PC-3 (cell line): ENCODE results near the gene FAM234A. TPM values are rescaled to one million over a fixed set of nuclear protein-coding genes. Genes with fewer than 3 reads are reported as not detected.

Experiments used
- ATAC-seq: fragments of 200-7000 bp; cut with Tn5 transposase; 2 replicates; pipeline ENCODE4 v1.9.1; 2020; ENCODE audit warnings: mild to moderate bottlenecking, moderate library complexity
- BruUV-seq: library from RNA; stranded (reverse); fragments of 400-500 nt; replicated peaks from 2 replicates; lab custom pipeline; 2021; lab: Mats Ljungman, UMichigan
- CTCF ChIA-PET: fragments of 300-600 bp; sonication (Branson Sonifier 250); formaldehyde crosslinking; loops from one replicate; lab custom pipeline; 2022; ENCODE audit warnings: antibody characterized with exemption; lab: Charles Lee
- POLR2A ChIA-PET: fragments of 300-600 bp; sonication (Branson Sonifier 250); formaldehyde crosslinking; loops from one replicate; lab custom pipeline; 2022; ENCODE audit warnings: antibody characterized with exemption; ENCODE audit not compliant: unreplicated experiment; lab: Charles Lee
- DNase-seq: peaks from one replicate; pipeline ENCODE4 v3.0.0-alpha.2; 2015
- H2AFZ ChIP-seq: fragments of 300-600 bp; sonication (generic); 2 replicates; pipeline ENCODE4 v1.6.0; 2016; ENCODE audit warnings: antibody characterized with exemption, low read length
- H3F3A ChIP-seq: fragments of 300-600 bp; sonication (generic); one replicate; pipeline ENCODE4 v1.6.0; 2017; ENCODE audit warnings: antibody characterized with exemption, low read length, control low read depth, mild to moderate bottlenecking; ENCODE audit not compliant: unreplicated experiment
- H3K27ac ChIP-seq: fragments of 300-600 bp; sonication (generic); 2 replicates; pipeline ENCODE4 v1.5.1; 2016; ENCODE audit warnings: mild to moderate bottlenecking, low read length
- H3K27me3 ChIP-seq: fragments of 300-600 bp; sonication (generic); 2 replicates; pipeline ENCODE4 v1.6.1; 2016; ENCODE audit warnings: low read length, mixed read lengths
- H3K36me3 ChIP-seq: fragments of 300-600 bp; sonication (generic); 2 replicates; pipeline ENCODE4 v1.6.1; 2016; ENCODE audit warnings: low read depth, mixed run types, low read length, mixed read lengths
- H3K4me1 ChIP-seq: fragments of 300-600 bp; sonication (generic); 2 replicates; pipeline ENCODE4 v1.5.1; 2016; ENCODE audit warnings: low read length; ENCODE audit not compliant: insufficient read depth
- H3K4me2 ChIP-seq: fragments of 300-600 bp; sonication (generic); 2 replicates; pipeline ENCODE4 v1.6.0; 2016; ENCODE audit warnings: low read length
- H3K4me3 ChIP-seq: fragments of 300-600 bp; sonication (generic); 2 replicates; pipeline ENCODE4 v1.5.1; 2016; ENCODE audit warnings: mild to moderate bottlenecking, low read length, mixed read lengths
- H3K79me2 ChIP-seq: fragments of 300-600 bp; sonication (generic); 2 replicates; pipeline ENCODE4 v1.6.1; 2017; ENCODE audit warnings: low read length, mixed read lengths
- H3K9ac ChIP-seq: fragments of 300-600 bp; sonication (generic); 2 replicates; pipeline ENCODE4 v1.6.0; 2016; ENCODE audit warnings: mild to moderate bottlenecking, low read length
- H3K9me2 ChIP-seq: fragments of 300-600 bp; sonication (generic); replicated peaks from 2 replicates; pipeline ENCODE4 v1.6.1; 2016; ENCODE audit warnings: mixed run types, low read length, mixed read lengths
- H3K9me3 ChIP-seq: fragments of 300-600 bp; sonication (generic); 2 replicates; pipeline ENCODE4 v1.6.1; 2016; ENCODE audit warnings: low read length, mixed read lengths
- H4K20me1 ChIP-seq: fragments of 300-600 bp; sonication (generic); 2 replicates; pipeline ENCODE4 v1.6.1; 2016; ENCODE audit warnings: low read length, mixed read lengths
- CTCF ChIP-seq: fragments of 300-600 bp; sonication (generic); conservative IDR thresholded peaks from 2 replicates; pipeline ENCODE4 v1.5.1; 2017; ENCODE audit warnings: antibody characterized with exemption, low read depth, mild to moderate bottlenecking, low read length
- EZH2 ChIP-seq: fragments of 300-600 bp; sonication (generic); IDR thresholded peaks from one replicate; pipeline ENCODE4 v1.6.1; 2017; ENCODE audit warnings: antibody characterized with exemption, mild to moderate bottlenecking, low read length; ENCODE audit not compliant: unreplicated experiment
- EZH2phosphoT487 ChIP-seq: fragments of 300-600 bp; sonication (generic); IDR thresholded peaks from 2 replicates; pipeline ENCODE4 v1.6.1; 2018; ENCODE audit warnings: mild to moderate bottlenecking, antibody characterized with exemption, low read length, borderline replicate concordance
- intact Hi-C: fragments of 100-400 bp; cut with micrococcal nuclease; formaldehyde crosslinking; loops from 2 replicates; pipeline ENCODE4 v1.9.0; 2023
- total RNA-seq: library from RNA; depleted of rRNA; stranded (reverse); fragments of >200 nt; gene quantifications from 2 replicates; pipeline ENCODE4 v1.2.3, GENCODE V29; 2014

FAM234A gene
- total RNA-seq, 1 experiment from 2014 or later, result 31.4 TPM

- no peaks in the 10 kb centered on the region for H3K36me3 ChIP-seq
- H3K27ac ChIP-seq, result no peak overlapping the region
- intact Hi-C loops, result no loop called here
- no peak overlapping the region for H3K9ac ChIP-seq
- no peak overlapping the region for H3K4me2 ChIP-seq
- TF ChIP-seq EZH2 (no peak), CTCF (no peak), EZH2phosphoT487 (no peak)
- DNase-seq (no peak), ATAC-seq (no peak)
- no peaks in the 10 kb centered on the region for H3K9me2 ChIP-seq
- H4K20me1 ChIP-seq, result no peaks in the 10 kb centered on the region
- H3F3A ChIP-seq, result no peaks in the 10 kb centered on the region
- H3K4me1 ChIP-seq, result no peaks in the 10 kb centered on the region
- BruUV-seq, result no TSS peak
- no peak overlapping the region for H3K4me3 ChIP-seq
- ChIA-PET CTCF (no interaction called here), POLR2A (no interaction called here)
- no peak overlapping the region for H2AFZ ChIP-seq
- H3K27me3 ChIP-seq, result no peaks in the 10 kb centered on the region
- no peaks in the 10 kb centered on the region for H3K79me2 ChIP-seq
- H3K9me3 ChIP-seq, result no peaks in the 10 kb centered on the region
These were observed 61.7 kb downstream of the FAM234A start for GRCh38 chr16:296276-296675.

- POLR2A ChIA-PET, result no interaction called here
- CTCF ChIA-PET, result no interaction called here
- ATAC-seq, result no peak
- Histone ChIP-seq H3K27ac (no peak overlapping the region), H3K9me2 (no peaks in the 10 kb centered on the region), H3K4me3 (no peak overlapping the region), H3K4me1 (no peaks in the 10 kb centered on the region), H3K36me3 (no peaks in the 10 kb centered on the region), H3K4me2 (no peak overlapping the region), H3K27me3 (no peaks in the 10 kb centered on the region), H4K20me1 (no peaks in the 10 kb centered on the region), H2AFZ (no peak overlapping the region), H3K9ac (no peak overlapping the region), H3F3A (no peaks in the 10 kb centered on the region), H3K9me3 (no peaks in the 10 kb centered on the region), H3K79me2 (no peaks in the 10 kb centered on the region)
- intact Hi-C loops, result no loop called here
- TF ChIP-seq CTCF (no peak), EZH2phosphoT487 (no peak), EZH2 (no peak)
- BruUV-seq, result no TSS peak
- no peak for DNase-seq
These were observed 62.3 kb downstream of the FAM234A start for GRCh38 chr16:296806-297510.

GRCh38 chr16:297832-298231, 63.2 kb downstream of the FAM234A start:
- Histone ChIP-seq H3K4me2 (no peak overlapping the region), H4K20me1 (no peaks in the 10 kb centered on the region), H3F3A (no peaks in the 10 kb centered on the region), H2AFZ (no peak overlapping the region), H3K9me3 (no peaks in the 10 kb centered on the region), H3K9ac (no peak overlapping the region), H3K4me1 (no peaks in the 10 kb centered on the region), H3K4me3 (no peak overlapping the region), H3K9me2 (no peaks in the 10 kb centered on the region), H3K27ac (no peak overlapping the region), H3K79me2 (no peaks in the 10 kb centered on the region), H3K36me3 (no peaks in the 10 kb centered on the region), H3K27me3 (no peaks in the 10 kb centered on the region)
- intact Hi-C loops, result no loop called here
- ChIA-PET POLR2A (no interaction called here), CTCF (no interaction called here)
- no TSS peak for BruUV-seq
- DNase-seq (no peak), ATAC-seq (no peak)
- TF ChIP-seq EZH2 (no peak), CTCF (no peak), EZH2phosphoT487 (no peak)
